PFSK-1 (cell line): ENCODE measurements around the gene CNGA4.

Source experiments
- FOXP2 ChIP-seq: optimal IDR thresholded peaks from 2 replicates; pipeline ENCODE3; 2011; ENCODE audit warnings: borderline replicate concordance, control low read depth, inconsistent platforms; ENCODE audit not compliant: insufficient read depth; ENCODE audit errors: extremely low read length, extremely low read depth
- POLR2AphosphoS5 ChIP-seq: IDR thresholded peaks from 2 replicates; pipeline ENCODE4 v1.6.1; 2012; ENCODE audit warnings: low read depth, mild to moderate bottlenecking, control low read depth, low read length, moderate library complexity
- REST ChIP-seq, 2 experiments: IDR thresholded peaks; 2 replicates each; pipeline versions ENCODE4 v1.6.1 to v1.8.0; 2011 to 2012; ENCODE audit warnings: low read depth in 2 of 2, low read length in 2 of 2, control low read depth in 1 of 2, inconsistent platforms in 1 of 2, mild to moderate bottlenecking in 1 of 2, moderate library complexity in 1 of 2; ENCODE audit not compliant: insufficient read depth in 1 of 2
- SIN3A ChIP-seq: IDR thresholded peaks from 2 replicates; pipeline ENCODE4 v1.6.1; 2012; ENCODE audit warnings: mild to moderate bottlenecking, low read length, moderate library complexity, borderline replicate concordance; ENCODE audit not compliant: insufficient read depth
- TAF1 ChIP-seq: IDR thresholded peaks from 2 replicates; pipeline ENCODE4 v1.6.1; 2012; ENCODE audit warnings: low read length, control low read depth, borderline replicate concordance; ENCODE audit not compliant: insufficient read depth

Gene CNGA4

DNA sequence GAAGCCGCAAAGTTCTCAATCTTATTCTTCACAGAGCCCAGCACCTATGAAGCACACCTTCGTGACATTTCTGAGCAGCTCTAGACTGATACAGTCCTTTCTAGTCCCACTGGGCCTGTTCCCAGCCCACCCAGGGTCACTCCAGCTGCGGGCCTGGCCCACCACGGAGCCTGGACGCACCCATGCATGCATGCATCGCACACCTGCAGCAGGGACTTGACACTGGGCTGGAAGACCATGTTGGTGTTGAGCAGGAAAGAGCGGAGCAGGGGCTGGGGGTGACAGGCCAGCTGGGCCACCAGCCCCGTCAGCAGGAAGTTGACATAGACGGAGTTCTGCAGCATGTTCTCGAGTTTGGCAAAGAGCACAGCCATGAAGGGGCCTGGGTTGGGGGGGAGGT lies 24.4 kb upstream of the CNGA4 start:
- TF ChIP-seq REST (IDR thresholded peaks at IDR 0.05; ENCODE audit: insufficient read depth in 1 of 2, low read depth in 2 of 2, low read length in 2 of 2) (no peak), POLR2AphosphoS5 (no peak), FOXP2 (no peak), TAF1 (no peak), SIN3A (no peak)

DNA sequence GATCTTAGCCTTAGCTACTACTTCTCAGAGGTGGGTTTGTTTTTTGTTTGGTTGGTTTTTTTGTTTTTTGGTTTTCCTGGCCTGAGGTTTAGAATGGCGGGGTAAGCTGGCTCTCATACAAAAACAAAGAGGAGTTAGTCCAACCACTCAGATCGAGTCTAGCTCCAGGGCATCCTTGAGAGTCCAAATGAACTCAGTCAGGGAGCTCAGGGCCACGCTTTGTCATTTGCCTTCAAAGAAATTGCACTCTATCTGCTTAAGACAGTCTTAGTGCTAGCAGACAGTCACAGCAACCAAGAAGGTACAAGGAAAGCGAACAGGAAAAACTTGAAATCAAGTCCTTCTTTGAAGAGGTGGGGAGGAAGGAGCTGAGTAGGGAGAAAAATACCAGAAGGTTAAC lies 22.4 kb upstream of the CNGA4 start:
- TF ChIP-seq FOXP2: no peak
- TF ChIP-seq POLR2AphosphoS5: no peak
- no peak for TF ChIP-seq TAF1
- TF ChIP-seq SIN3A: no peak
- no peak for TF ChIP-seq REST (IDR thresholded peaks at IDR 0.05; ENCODE audit: insufficient read depth in 1 of 2, low read depth in 2 of 2, low read length in 2 of 2)

- TF ChIP-seq REST (IDR thresholded peaks at IDR 0.05; ENCODE audit: insufficient read depth in 1 of 2, low read depth in 2 of 2, low read length in 2 of 2) (no peak), POLR2AphosphoS5 (no peak), SIN3A (no peak), TAF1 (no peak), FOXP2 (no peak)
Measured at GRCh38 chr11:6217722-6218121, 21.2 kb upstream of the CNGA4 start.

DNA sequence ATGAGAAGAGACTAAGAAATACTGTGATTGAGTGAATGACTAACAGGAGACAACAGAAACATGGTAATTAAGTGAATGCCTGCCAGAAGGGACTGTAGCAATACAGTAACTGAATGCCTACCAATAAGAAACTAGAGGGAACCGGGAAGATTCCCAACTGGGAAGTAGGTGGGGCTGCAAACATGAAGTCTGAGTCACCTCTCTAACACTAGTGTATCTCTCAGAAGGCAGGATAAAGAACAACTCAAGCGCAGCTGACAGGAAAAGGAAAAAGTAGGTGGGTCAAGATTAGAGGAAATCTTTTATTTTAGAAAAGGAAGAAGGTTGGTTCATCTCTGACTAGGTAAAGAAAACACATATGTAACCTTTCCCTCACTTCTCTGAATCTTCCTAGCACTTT lies 19.5 kb upstream of the CNGA4 start:
- TF ChIP-seq POLR2AphosphoS5 (no peak), SIN3A (no peak), REST (IDR thresholded peaks at IDR 0.05; ENCODE audit: insufficient read depth in 1 of 2, low read depth in 2 of 2, low read length in 2 of 2) (no peak), TAF1 (no peak), FOXP2 (no peak)

DNA sequence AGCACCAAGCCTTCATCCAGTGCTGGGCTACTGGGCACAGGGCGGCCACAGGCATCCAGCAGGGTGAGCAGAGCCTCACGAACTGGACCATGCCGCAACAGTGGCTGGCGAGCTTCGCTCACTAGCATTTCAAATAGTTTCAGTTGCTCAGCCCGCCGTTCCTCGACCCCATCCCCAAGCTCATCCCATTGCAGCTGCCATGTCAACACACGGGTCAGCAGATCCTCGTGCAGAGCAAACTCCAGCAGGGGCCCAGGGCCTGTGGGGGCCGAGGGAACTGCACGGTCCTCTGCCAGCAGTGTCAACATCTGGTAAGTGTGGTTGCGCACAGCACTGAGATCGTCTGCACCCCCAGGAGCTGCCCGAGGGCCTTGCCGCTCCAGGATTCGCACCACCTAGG lies 15.0 kb upstream of the CNGA4 start:
- TF ChIP-seq TAF1: no peak
- no peak for TF ChIP-seq REST (IDR thresholded peaks at IDR 0.05; ENCODE audit: insufficient read depth in 1 of 2, low read depth in 2 of 2, low read length in 2 of 2)
- TF ChIP-seq SIN3A: no peak
- no peak for TF ChIP-seq POLR2AphosphoS5
- TF ChIP-seq FOXP2: no peak
